HepG2 (cell line): ENCODE results near the gene CALR. TPM values are rescaled to one million over a fixed set of nuclear protein-coding genes. Genes with fewer than 3 reads are reported as not detected.

Source experiments
- CCAR2 ChIP-seq: fragments of 200-400 bp; formaldehyde crosslinking; optimal IDR thresholded peaks from 2 replicates; pipeline ENCODE3; 2018; ENCODE audit warnings: low read depth, mild to moderate bottlenecking, low read length, moderate library complexity
- CHD4 ChIP-seq: fragments of 200-600 bp; sonication (generic); IDR thresholded peaks from 2 replicates; pipeline ENCODE4 v1.7.0; 2017; ENCODE audit warnings: mild to moderate bottlenecking, low read length, borderline replicate concordance
- GATAD1 ChIP-seq: IDR thresholded peaks from 2 replicates; pipeline ENCODE4 v1.6.1; 2016; ENCODE audit warnings: missing genetic modification reagents, missing compliant biosample characterization
- KLF11 ChIP-seq: IDR thresholded peaks from 2 replicates; pipeline ENCODE4 v1.6.1; 2016; ENCODE audit warnings: missing compliant biosample characterization
- KLF6 ChIP-seq: IDR thresholded peaks from 2 replicates; pipeline ENCODE4 v1.8.0; 2016; ENCODE audit warnings: missing biosample characterization, missing genetic modification reagents
- MED8 ChIP-seq: sonication (generic); formaldehyde crosslinking; IDR thresholded peaks from 2 replicates; pipeline ENCODE4 v1.8.1; 2023; ENCODE audit warnings: mild to moderate bottlenecking, missing genetic modification reagents; ENCODE audit not compliant: insufficient replicate concordance
- MLLT10 ChIP-seq: sonication (generic); formaldehyde crosslinking; IDR thresholded peaks from 2 replicates; pipeline ENCODE4 v1.4.0; 2020; ENCODE audit warnings: missing genetic modification reagents
- PCBP1 ChIP-seq: fragments of 200-400 bp; formaldehyde crosslinking; IDR thresholded peaks from 2 replicates; pipeline ENCODE4 v1.6.1; 2017; ENCODE audit warnings: mild to moderate bottlenecking, low read depth, low read length, borderline replicate concordance
- PHF8 ChIP-seq: sonication (generic); formaldehyde crosslinking; IDR thresholded peaks from 2 replicates; pipeline ENCODE4 v1.5.0; 2020; ENCODE audit warnings: missing genetic modification reagents
- PITX1 ChIP-seq: sonication (generic); formaldehyde crosslinking; IDR thresholded peaks from 2 replicates; pipeline ENCODE4 v1.5.1; 2020; ENCODE audit warnings: mild to moderate bottlenecking, missing genetic modification reagents
- REXO4 ChIP-seq: sonication (generic); formaldehyde crosslinking; IDR thresholded peaks from 2 replicates; pipeline ENCODE4 v1.8.0; 2022; ENCODE audit warnings: missing genetic modification reagents, mild to moderate bottlenecking, borderline replicate concordance
- ZFP1 ChIP-seq: IDR thresholded peaks from 2 replicates; pipeline ENCODE4 v1.6.1; 2016
- ZNF20 ChIP-seq: sonication (generic); formaldehyde crosslinking; IDR thresholded peaks from 2 replicates; pipeline ENCODE4 v1.4.0; 2020; ENCODE audit warnings: mild to moderate bottlenecking, moderate library complexity, missing genetic modification reagents
- ZNF329 ChIP-seq: sonication (generic); formaldehyde crosslinking; IDR thresholded peaks from 2 replicates; pipeline ENCODE4 v1.9.0; 2021; ENCODE audit warnings: low read depth, mild to moderate bottlenecking, missing genetic modification reagents
- ZNF44 ChIP-seq: sonication (generic); formaldehyde crosslinking; IDR thresholded peaks from 2 replicates; pipeline ENCODE4 v1.5.1; 2020; ENCODE audit warnings: mild to moderate bottlenecking, missing genetic modification reagents
- ZNF530 ChIP-seq: sonication (generic); formaldehyde crosslinking; IDR thresholded peaks from 2 replicates; pipeline ENCODE4 v1.5.0; 2020; ENCODE audit warnings: low read depth, mild to moderate bottlenecking, missing genetic modification reagents
- ZNF572 ChIP-seq: sonication (generic); formaldehyde crosslinking; IDR thresholded peaks from 2 replicates; pipeline ENCODE4 v1.5.1; 2020; ENCODE audit warnings: mild to moderate bottlenecking, missing genetic modification reagents
- ZNF670 ChIP-seq: sonication (generic); formaldehyde crosslinking; IDR thresholded peaks from 2 replicates; pipeline ENCODE4 v1.8.0; 2022; ENCODE audit warnings: mild to moderate bottlenecking, missing genetic modification reagents, borderline replicate concordance
- ZNF839 ChIP-seq: sonication (generic); formaldehyde crosslinking; IDR thresholded peaks from 2 replicates; pipeline ENCODE4 v1.4.0; 2020; ENCODE audit warnings: missing genetic modification reagents, mild to moderate bottlenecking, borderline replicate concordance
- polyA plus RNA-seq, 8 experiments: library from polyadenylated mRNA; depleted of rRNA in 3 of 8; stranded (reverse) in 7 of 8; unstranded in 1 of 8; fragments of >200 nt; fragmentation: Illumina TruSeq in 4 of 8; extraction: Trizol in 4 of 8; gene quantifications; 2 replicates each; pipeline versions ENCODE4 v1.2.1 to v1.2.3, GENCODE V29; 2011 to 2016; ENCODE audit warnings: low read depth in 4 of 8, missing spikeins in 1 of 8, mixed read lengths in 1 of 8; ENCODE audit not compliant: insufficient read depth in 1 of 8
- total RNA-seq, 5 experiments: library from RNA; depleted of rRNA; stranded (reverse); fragments of >200 nt; fragmentation: Illumina TruSeq; extraction: Trizol; gene quantifications; 2 replicates each; pipeline ENCODE4 v1.2.3, GENCODE V29; 2016; ENCODE audit warnings: low read depth in 1 of 5
- TF ChIP-seq, protein P1 (sequence below): IDR thresholded peaks from 2 replicates; pipeline ENCODE4 v1.6.1; 2016
- TF ChIP-seq, protein P2 (sequence below): IDR thresholded peaks from 2 replicates; pipeline ENCODE4 v1.6.1; 2016; ENCODE audit warnings: control low read depth
- TF ChIP-seq, protein P3 (sequence below): sonication (generic); formaldehyde crosslinking; IDR thresholded peaks from 2 replicates; pipeline ENCODE4 v1.5.0; 2020; ENCODE audit warnings: missing genetic modification reagents, mild to moderate bottlenecking, borderline replicate concordance
- TF ChIP-seq, protein P4 (sequence below): sonication (generic); formaldehyde crosslinking; IDR thresholded peaks from 2 replicates; pipeline ENCODE4 v1.5.0; 2020; ENCODE audit warnings: mild to moderate bottlenecking, missing genetic modification reagents, borderline replicate concordance

CALR gene
- total and polyA plus RNA-seq, 2 of the 13 experiments (the other 11 are each of a cell fraction or from before 2014, with no cell fraction given) = 898 to 934 TPM

DNA sequence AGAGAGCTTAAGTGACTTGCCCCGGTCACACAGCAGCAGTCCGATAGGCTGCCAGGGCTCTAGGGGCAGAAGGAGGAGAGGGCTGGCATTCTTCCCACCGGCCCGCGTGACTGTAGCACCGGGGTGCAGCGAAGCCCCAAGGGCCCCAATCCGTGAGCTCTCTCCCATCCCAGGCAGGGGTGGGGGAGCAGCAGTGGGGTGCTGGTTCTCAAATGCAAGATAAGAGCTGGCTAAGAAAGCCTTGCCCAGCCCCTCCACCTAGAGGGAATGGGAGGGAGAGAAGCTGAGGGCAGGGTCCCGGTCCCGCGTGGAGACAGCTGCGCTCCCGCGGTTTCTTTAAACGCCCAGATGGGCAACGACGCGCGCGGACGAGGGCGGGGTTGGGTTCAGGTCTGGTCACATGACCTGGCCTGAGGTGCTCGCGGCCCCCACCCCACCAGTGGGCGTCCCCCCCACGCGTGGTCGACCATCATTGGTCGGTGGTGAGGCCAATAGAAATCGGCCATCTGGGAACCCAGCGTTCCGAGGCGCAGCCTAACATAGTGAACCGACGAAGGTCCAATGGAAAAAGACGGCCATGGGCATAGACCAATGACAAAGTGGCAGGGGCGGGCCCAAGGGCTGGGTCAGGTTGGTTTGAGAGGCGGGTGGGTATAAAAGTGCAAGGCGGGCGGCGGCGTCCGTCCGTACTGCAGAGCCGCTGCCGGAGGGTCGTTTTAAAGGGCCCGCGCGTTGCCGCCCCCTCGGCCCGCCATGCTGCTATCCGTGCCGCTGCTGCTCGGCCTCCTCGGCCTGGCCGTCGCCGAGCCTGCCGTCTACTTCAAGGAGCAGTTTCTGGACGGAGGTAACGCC, at the start of gene CALR (continued):
- TF ChIP-seq PHF8 (CRISPR knock-in tag) (peak; percentile 91), CCAR2 (no peak), ZNF572 (no peak), KLF11 (CRISPR knock-in tag) (no peak), ZNF839 (CRISPR knock-in tag) (no peak), CHD4 (peak; percentile 56; the same call in 1 of the 2 replicates), PITX1 (CRISPR knock-in tag) (no peak), ZNF670 (no peak), MED8 (CRISPR knock-in tag) (no peak), REXO4 (CRISPR knock-in tag) (no peak), GATAD1 (CRISPR knock-in tag) (peak; percentile 90), ZNF329 (CRISPR knock-in tag) (peak; percentile 73; the same call in 1 of the 2 replicates), ZNF20 (CRISPR knock-in tag) (no peak), ZNF530 (CRISPR knock-in tag) (no peak), MLLT10 (no peak), ZFP1 (CRISPR knock-in tag) (0 out of 2 replicates have a peak, but pooled peaks have one; percentile 51), KLF6 (CRISPR knock-in tag) (peak; percentile 78; the same call in 1 of the 2 replicates), ZNF44 (CRISPR knock-in tag) (no peak), PCBP1 (no peak; the same call in 1 of the 2 replicates)
- TF ChIP-seq, protein P1, sequence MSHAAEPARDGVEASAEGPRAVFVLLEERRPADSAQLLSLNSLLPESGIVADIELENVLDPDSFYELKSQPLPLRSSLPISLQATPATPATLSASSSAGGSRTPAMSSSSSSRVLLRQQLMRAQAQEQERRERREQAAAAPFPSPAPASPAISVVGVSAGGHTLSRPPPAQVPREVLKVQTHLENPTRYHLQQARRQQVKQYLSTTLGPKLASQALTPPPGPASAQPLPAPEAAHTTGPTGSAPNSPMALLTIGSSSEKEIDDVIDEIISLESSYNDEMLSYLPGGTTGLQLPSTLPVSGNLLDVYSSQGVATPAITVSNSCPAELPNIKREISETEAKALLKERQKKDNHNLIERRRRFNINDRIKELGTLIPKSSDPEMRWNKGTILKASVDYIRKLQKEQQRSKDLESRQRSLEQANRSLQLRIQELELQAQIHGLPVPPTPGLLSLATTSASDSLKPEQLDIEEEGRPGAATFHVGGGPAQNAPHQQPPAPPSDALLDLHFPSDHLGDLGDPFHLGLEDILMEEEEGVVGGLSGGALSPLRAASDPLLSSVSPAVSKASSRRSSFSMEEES (CRISPR knock-in tag) = peak; percentile 80; the same call in 1 of the 2 replicates
- TF ChIP-seq, protein P2, sequence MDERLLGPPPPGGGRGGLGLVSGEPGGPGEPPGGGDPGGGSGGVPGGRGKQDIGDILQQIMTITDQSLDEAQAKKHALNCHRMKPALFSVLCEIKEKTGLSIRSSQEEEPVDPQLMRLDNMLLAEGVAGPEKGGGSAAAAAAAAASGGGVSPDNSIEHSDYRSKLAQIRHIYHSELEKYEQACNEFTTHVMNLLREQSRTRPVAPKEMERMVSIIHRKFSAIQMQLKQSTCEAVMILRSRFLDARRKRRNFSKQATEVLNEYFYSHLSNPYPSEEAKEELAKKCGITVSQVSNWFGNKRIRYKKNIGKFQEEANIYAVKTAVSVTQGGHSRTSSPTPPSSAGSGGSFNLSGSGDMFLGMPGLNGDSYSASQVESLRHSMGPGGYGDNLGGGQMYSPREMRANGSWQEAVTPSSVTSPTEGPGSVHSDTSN (CRISPR knock-in tag) = peak; percentile 62; the same call in 1 of the 2 replicates
- TF ChIP-seq, protein P3, sequence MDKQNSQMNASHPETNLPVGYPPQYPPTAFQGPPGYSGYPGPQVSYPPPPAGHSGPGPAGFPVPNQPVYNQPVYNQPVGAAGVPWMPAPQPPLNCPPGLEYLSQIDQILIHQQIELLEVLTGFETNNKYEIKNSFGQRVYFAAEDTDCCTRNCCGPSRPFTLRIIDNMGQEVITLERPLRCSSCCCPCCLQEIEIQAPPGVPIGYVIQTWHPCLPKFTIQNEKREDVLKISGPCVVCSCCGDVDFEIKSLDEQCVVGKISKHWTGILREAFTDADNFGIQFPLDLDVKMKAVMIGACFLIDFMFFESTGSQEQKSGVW (CRISPR knock-in tag) = no peak
- TF ChIP-seq, protein P4, sequence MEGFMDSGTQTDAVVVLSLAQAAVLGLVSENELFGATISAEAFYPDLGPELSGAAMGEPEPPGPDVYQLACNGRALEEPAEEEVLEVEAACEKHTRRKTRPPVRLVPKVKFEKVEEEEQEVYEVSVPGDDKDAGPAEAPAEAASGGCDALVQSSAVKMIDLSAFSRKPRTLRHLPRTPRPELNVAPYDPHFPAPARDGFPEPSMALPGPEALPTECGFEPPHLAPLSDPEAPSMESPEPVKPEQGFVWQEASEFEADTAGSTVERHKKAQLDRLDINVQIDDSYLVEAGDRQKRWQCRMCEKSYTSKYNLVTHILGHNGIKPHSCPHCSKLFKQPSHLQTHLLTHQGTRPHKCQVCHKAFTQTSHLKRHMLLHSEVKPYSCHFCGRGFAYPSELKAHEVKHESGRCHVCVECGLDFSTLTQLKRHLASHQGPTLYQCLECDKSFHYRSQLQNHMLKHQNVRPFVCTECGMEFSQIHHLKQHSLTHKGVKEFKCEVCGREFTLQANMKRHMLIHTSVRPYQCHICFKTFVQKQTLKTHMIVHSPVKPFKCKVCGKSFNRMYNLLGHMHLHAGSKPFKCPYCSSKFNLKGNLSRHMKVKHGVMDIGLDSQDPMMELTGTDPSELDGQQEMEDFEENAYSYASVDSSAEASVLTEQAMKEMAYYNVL (CRISPR knock-in tag) = no peak
